HG02840 (cell line): Measurements from ENCODE around the gene DPEP1.
"Not testable (repeated sequence)": the region's sequence is repeated elsewhere in the genome, so short reads cannot be mapped to it uniquely, and the experiment has no call there.

Source experiments
- ATAC-seq: cut with Tn5 transposase; IDR thresholded peaks from one replicate; pipeline ENCODE4 v1.9.1; 2021; ENCODE audit warnings: mild to moderate bottlenecking, moderate library complexity, moderate number of reproducible peaks; ENCODE audit not compliant: unreplicated experiment, low FRiP score

DPEP1 gene

GRCh38 chr16:89613231-89613953 is at the start of gene DPEP1:
Gene DPEP1, plus strand, starts transcription at chr16:89613642. Its CDS starts 16,769 bp downstream, at chr16:89630411.
- no peak for ATAC-seq

GRCh38 chr16:89564476-89565255 is 48.8 kb upstream of the DPEP1 start:
- no peak for ATAC-seq

GRCh38 chr16:89565256-89565505 is 48.3 kb upstream of the DPEP1 start:
- no peak for ATAC-seq

GRCh38 chr16:89565506-89566372 is 47.7 kb upstream of the DPEP1 start:
- ATAC-seq = no peak

GRCh38 chr16:89567656-89568594 is 45.5 kb upstream of the DPEP1 start:
- no peak for ATAC-seq

- ATAC-seq = no peak
Observed at GRCh38 chr16:89569506-89570341, 43.7 kb upstream of the DPEP1 start.

GRCh38 chr16:89570342-89570923 is 43.0 kb upstream of the DPEP1 start:
- ATAC-seq = no peak

GRCh38 chr16:89570983-89571598 is 42.4 kb upstream of the DPEP1 start:
- ATAC-seq = not testable (repeated sequence)

GRCh38 chr16:89571636-89572035 is 41.8 kb upstream of the DPEP1 start:
- no peak for ATAC-seq

- no peak for ATAC-seq
Observed at GRCh38 chr16:89572073-89572484, 41.4 kb upstream of the DPEP1 start.

GRCh38 chr16:89572485-89573205 is 40.8 kb upstream of the DPEP1 start:
- no peak for ATAC-seq

GRCh38 chr16:89573826-89574680 is 39.4 kb upstream of the DPEP1 start:
- no peak for ATAC-seq

- peak; percentile 43 for ATAC-seq
Observed at GRCh38 chr16:89574681-89575246, 38.7 kb upstream of the DPEP1 start.

- ATAC-seq = no peak
Observed at GRCh38 chr16:89575247-89576152, 37.9 kb upstream of the DPEP1 start, which contains the start of gene CPNE7. Gene CPNE7, plus strand, starts transcription at chr16:89575758. Its CDS starts 140 bp downstream, at chr16:89575898.
